HuH-7 (cell line): Measurements from ENCODE around the gene DGKQ.

Source experiments
- DNase-seq: peaks from one replicate; pipeline ENCODE4 v3.0.0; 2011; ENCODE audit warnings: low spot score

DGKQ gene

GRCh38 chr4:961351-962230, 11.8 kb downstream of the DGKQ start:
- no peak for DNase-seq

DNA sequence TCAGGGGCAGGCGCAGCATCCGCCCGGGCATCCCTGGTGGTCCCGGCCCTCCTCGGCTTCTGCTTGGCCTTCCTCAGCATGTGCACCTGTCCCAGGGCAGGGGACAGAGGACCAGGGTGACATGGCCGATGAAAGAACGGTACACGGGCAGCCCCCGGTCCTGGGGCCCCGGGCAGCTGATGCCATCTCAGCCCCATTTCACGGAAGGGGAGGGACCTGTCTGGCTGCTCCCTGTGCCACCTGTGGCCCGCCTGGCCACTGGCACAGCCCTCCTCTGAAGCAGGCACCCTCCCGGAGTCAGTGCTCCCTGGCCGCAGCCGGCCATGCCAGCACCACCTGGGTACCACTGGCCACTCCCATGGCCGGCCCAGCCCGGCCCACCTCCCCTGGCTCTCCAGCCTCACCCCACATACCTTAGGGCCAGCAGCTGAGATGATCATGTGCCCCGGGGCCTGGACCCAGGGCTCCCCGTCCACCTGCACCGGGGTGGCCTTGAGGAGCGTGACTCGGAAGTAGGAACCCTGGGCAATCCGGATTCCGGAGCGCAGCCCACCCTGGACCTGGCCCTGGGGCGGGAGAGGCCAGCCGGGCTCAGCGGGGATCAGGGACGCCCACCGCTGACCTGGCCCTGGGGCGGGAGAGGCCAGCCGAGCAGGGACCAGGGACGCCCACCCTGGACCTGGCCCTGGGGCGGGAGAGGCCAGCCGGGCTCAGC, 12.6 kb downstream of the DGKQ start:
- DNase-seq = no peak

DNA sequence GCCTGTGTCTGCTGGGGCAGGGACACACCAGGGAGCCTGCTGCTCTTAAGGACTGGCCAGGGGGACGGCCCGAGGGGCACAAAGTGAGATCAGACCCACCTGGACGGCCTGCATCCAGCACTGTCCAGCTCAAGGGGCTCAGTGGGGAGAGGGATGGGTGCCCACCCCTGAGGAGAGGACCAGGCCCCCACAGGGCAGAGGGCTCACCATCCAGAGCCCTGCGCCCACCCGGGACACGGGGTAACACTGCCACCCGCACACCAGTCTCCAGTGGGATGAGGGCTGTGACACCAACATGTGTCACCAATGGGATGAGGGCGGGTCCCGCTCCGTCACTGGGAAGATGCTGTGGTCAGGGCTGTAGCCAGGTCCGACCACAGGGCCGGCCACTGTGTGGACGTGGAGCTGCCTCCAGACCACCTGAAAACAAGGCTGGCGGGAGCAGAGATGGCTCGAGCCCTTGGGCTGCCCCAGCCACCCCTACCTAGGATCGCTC, 13.2 kb downstream of the DGKQ start:
- no peak for DNase-seq

DNA sequence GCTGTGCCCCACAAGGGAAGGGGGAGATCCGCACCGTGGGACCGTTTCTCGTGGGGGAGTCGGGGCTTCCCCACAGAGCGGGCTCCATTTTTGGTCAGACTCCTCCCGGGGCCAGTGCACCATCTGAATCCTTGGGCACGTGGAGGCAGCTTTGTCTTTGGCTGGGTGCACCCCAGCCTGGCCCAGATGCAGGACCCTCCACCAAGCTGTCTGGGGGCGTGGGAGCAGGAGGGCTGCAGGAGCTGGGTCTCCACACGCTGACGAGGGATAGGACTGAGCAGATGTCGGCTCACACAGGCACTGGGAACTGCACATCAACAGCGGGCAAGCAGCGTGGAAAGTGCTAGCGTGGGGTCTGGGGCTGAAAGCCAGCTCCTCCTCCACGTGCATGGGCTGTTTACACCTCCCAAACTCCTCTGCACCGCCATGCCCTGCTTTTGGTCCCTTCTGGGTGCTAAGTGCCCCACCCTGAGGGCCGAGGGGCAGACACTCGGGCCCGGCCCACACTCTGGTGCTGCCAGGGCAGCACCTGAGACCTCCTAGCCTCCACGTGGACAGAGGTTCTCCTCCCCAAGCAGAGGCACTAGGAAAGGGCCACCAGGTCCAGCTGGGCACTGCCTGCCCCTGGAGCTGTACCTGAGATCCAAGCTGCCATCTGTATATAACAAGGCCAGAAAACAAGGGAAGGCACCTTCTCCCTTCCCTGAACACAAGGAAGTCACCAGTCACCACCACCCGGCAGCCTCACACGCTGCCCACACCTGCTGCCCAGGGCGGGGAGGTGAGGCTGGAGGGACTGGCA, 13.8 kb downstream of the DGKQ start:
- DNase-seq = no peak

GRCh38 chr4:958696-959337, 14.6 kb downstream of the DGKQ start:
- no peak for DNase-seq

- DNase-seq = no peak
Observed at GRCh38 chr4:958314-958665, 15.1 kb downstream of the DGKQ start.

DNA sequence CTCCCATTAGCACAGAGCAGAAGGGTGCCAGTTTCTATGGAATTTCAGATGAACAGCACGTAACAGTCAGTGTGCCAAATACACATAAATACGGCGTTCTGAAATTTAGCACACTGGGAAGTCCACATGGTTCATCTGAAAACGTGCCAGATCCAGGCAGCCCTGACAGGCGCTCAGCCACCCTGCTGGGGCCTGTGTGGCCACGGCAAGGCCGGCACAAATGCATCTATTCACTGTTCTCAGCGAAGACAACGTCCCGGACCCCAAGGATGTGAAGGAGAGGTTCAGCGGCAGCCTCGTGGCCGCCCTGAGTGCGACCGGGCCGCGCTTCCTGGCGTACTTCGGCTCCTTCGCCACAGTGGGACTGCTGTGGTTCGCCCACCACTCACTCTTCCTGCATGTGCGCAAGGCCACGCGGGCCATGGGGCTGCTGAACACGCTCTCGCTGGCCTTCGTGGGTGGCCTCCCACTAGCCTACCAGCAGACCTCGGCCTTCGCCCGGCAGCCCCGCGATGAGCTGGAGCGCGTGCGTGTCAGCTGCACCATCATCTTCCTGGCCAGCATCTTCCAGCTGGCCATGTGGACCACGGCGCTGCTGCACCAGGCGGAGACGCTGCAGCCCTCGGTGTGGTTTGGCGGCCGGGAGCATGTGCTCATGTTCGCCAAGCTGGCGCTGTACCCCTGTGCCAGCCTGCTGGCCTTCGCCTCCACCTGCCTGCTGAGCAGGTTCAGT, 15.6 kb downstream of the DGKQ start:
- DNase-seq = no peak

- DNase-seq = no peak
Observed at GRCh38 chr4:957231-957580, 16.2 kb downstream of the DGKQ start.

- DNase-seq = no peak
Observed at GRCh38 chr4:956531-957230, 16.7 kb downstream of the DGKQ start.

- no peak for DNase-seq
Observed at GRCh38 chr4:955931-956381, 17.4 kb downstream of the DGKQ start.

DNA sequence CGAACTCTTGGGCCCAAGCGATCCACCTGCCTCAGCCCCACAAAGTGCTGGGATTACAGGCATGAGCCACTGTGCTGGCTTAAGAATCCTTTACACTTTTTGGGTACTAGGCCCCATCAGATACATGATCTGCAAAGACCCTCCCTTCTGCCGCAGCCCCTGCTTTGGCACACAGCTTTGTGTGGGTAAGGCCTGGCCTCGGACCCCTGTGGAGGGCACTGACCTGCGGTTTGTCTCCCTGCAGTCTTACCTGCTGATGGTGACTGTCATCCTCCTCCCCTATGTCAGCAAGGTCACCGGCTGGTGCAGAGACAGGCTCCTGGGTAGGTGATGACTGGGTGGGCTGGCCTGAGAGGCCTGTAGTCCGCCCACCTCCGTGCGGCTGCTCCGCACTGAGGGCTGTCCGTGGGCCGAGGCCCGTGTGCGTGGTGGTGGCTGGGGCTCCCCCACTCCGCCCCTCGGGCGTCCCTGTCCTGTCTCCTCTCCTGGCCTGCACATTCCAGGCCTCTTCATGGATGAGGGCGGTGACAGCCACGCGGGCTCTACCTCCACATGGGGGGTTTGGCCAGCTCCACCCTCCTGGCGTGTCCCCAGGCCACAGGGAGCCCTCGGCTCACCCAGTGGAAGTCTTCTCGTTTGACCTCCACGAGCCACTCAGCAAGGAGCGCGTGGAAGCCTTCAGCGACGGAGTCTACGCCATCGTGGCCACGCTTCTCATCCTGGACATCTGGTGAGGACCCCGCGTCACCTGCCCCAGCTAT, 18.0 kb downstream of the DGKQ start:
- no peak for DNase-seq

DNA sequence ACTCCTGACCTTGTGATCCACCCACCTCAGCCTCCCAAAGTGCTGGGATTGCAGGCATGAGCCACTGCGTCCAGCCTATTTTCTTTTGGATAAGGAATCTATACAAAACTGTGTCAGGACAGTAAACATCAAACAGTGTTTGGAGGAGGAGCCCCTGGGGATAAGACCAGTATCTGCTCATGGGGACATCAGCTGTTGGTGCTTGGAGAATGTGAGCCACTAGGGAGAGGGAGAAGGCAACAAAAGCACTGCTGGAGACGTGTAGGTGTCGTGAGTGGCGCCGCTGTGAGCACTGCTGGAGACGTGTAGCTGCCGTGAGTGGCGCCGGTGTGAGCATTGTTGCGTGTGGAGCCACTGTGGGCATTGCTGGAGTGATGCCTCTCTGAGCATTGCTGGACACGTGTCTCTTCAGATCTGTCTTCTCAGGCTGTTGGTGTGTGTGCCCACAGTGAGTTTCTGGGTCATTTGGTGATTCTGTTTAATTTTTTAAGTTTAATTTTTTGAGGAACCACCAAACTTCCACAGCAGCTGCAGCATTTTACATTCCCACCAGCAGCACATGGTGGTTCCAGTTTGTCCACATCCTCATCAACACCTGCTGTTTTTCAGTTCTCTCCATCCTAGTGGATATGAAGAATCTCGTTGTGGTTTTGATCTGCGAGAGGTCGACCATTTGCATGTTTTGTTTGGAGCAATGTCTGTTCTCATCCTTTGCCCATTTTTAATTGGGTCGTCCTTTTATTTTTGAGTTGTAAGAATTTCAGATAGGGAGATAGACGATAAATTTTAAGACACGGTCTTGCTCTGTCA, 19.0 kb downstream of the DGKQ start:
- DNase-seq = no peak

GRCh38 chr4:953574-953915, 19.8 kb downstream of the DGKQ start:
- DNase-seq = no peak

- DNase-seq = no peak
Observed at GRCh38 chr4:952881-953573, 20.3 kb downstream of the DGKQ start.

DNA sequence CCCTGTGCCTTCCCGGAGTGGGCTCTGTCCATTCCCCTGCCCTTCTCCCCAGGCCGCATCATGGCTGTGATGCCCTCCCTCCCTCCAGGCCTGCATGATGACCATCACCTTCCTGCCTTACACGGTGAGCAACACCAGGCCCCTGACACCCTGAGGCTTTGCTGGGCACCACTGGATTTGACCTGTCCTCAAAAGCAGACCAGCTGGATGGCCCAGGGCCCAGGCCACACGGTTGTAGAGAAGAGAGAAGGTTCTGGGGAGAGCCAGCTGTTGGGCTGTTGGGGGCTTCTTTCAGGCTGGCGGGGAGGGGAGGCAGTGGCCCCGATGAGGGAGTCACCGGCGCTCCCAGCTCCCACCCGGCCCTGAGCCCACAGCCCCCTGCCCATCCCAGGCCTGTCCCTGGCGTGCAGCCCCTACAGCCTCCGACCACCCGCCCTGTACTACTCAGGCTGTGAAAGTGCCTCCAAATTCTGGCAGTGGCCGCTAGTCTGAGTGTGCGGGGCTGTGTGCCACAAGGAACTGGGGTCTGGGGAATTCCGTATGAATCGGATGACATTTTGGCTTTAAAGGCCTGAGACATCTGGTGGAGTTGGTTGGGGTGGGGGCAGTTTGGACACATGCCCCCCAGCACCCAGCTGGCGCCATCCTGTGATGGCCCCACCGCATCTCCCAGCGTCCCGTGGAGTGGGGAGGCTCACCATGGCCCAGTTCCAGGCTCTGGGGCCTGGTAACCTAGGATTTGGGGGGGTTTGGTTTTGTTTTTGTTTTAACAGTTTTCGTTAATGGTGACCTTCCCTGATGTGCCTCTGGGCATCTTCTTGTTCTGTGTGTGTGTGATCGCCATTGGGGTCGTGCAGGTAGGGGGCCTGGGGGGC, 21.5 kb downstream of the DGKQ start:
- no peak for DNase-seq

GRCh38 chr4:951186-951585, 22.2 kb downstream of the DGKQ start:
- no peak for DNase-seq

DNA sequence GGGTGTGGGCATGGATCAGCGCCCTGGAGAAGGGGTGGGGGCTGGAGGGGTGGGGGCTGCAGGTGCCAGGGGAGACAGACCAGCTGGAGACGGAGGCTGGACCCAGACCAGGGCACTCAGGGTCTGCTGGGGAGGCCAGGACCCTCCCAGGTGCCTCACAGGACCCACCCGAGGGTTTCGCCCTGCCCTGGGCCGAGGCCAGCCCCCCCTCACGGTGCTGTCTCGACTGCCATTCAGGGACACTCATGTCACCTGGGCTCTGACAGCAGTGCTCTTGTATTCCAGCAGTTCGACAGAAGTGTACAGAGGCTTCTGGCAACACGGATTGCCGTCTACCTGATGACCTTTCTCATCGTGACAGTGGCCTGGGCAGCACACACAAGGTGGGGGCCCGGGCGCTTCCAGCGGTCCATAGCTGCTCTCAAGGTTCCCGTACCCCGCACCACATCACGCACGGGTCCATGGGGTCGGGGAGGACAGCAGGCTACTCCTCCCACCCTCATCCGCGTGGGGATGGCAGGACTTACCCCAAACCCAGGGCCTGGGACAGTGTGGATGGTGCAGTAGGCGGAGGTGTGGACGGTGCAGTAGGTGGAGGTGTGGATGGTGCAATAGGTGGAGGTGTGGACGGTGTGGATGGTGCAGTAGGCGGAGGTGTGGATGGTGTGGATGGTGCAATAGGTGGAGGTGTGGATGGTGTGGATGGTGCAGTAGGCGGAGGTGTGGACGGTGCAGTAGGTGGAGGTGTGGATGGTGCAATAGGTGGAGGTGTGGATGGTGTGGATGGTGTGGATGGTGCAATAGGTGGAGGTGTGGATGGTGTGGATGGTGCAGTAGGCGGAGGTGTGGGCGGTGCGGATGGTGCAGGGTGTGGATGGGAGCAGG, 23.0 kb downstream of the DGKQ start:
- DNase-seq = no peak
